D721Med (cell line): ENCODE measurements around the gene SIGLEC9.

ENCODE experiments used
- DNase-seq: peaks from one replicate; pipeline ENCODE4 v3.0.0; 2011; ENCODE audit warnings: low spot score; ENCODE audit not compliant: insufficient read length
- FAIRE-seq: peaks from 2 replicates; lab custom pipeline; 2011; peaks lifted over from hg19 to GRCh38; lab: Jason Lieb, UNC
- TF ChIP-seq, protein P1 (sequence below): IDR thresholded peaks from 2 replicates; pipeline ENCODE4 v1.5.1; 2012; ENCODE audit warnings: mild to moderate bottlenecking, control low read depth; ENCODE audit not compliant: insufficient read depth; ENCODE audit errors: missing control alignments

Gene SIGLEC9

DNA sequence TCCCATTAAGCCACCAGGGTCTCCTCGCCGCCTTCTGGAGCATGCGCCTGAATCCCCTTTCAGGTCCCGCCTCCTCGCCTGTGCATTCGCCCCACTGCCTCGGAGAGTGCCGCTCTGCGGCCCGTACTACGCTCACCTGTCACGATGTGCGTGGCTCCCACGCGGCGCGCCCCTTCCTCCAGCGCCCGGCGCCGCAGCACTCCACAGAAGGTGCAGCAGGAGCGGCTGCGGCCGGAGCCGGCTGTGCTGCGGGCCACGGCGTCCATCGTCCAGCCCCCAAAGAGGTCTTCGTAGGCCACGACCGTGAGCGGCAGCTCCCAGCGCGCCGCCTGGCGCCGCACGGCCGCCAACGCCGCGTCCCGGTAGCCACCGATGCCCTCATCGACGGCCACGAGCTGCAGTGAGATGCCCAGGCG is 20.8 kb upstream of the SIGLEC9 start:
- FAIRE-seq (no peak), DNase-seq (no peak)
- TF ChIP-seq, protein P1, sequence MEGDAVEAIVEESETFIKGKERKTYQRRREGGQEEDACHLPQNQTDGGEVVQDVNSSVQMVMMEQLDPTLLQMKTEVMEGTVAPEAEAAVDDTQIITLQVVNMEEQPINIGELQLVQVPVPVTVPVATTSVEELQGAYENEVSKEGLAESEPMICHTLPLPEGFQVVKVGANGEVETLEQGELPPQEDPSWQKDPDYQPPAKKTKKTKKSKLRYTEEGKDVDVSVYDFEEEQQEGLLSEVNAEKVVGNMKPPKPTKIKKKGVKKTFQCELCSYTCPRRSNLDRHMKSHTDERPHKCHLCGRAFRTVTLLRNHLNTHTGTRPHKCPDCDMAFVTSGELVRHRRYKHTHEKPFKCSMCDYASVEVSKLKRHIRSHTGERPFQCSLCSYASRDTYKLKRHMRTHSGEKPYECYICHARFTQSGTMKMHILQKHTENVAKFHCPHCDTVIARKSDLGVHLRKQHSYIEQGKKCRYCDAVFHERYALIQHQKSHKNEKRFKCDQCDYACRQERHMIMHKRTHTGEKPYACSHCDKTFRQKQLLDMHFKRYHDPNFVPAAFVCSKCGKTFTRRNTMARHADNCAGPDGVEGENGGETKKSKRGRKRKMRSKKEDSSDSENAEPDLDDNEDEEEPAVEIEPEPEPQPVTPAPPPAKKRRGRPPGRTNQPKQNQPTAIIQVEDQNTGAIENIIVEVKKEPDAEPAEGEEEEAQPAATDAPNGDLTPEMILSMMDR, result no peak

DNA sequence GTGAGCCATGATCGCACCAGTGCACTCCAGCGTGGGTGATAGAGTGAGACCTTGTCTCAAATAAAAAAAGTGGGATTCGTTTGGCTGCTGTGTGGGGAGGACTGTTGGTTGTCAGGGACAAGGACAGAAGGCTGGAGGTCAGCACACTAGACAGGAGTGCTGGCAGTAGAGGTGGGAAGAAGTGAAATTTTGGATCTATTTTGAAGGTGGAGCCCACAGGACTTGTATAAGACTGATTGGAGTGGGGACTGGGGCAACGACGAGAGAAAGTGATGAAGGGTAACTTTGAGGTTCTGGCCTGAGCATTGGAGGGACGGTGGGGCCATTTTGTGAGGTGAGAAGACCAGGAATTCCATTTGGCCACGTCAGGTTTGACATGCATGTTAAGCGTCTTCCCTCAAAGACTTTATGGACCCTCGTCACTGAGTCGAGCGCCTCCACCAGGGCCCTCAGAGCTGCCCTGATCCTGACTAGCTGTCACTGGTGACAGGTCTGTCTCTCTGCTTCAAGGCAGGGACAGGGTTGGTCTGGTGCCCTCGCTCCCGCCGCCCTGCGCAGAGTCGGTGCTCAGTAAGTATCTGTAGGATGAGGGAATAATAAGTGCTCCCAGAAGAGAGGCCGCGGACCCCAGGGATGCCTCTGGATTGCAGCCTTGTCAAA is 17.2 kb upstream of the SIGLEC9 start:
- TF ChIP-seq, protein P1, result no peak
- FAIRE-seq (no peak), DNase-seq (no peak)

DNA sequence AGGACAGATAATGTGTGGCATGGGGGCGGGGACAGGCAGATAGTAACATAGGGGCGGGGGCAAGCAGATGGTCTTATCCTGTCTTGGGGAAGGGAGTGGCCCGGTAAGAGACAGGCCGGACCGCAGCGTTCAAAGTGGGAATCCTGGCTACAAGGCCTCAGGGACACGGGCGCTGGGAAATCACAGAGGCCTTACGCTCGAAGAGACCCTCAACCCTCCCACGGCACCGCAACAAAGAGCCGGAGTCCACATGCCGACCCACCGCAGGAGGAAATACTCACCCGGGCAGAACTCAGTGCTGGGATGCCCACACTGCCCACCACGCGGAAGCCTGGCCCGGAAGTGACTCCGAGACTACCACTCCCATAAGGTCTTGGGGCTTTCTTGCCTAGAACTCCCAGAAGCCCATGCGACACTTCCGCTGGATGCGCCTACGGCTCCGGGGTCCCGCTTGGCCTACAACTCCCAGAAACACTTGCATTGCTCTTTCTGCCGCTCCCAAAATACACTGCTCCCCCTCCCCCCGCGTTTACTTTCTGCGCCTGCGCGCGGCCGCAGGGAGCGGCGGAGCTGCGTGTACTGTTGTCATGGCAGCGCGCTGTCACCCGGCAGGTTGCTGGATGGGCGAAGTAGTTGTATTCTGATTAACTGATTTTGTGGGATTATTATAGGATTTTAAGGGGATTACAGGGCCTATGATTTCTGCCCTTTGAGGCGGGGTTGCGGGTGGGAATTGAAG is 16.5 kb upstream of the SIGLEC9 start, which contains the start of gene CTU1:
TSS of gene CTU1 (minus strand) at position 344 of the 739 bp plus-strand sequence. CDS start 3,840 bp downstream, outside the sequence.
- peak; percentile 69 for DNase-seq
- TF ChIP-seq, protein P1, result no peak
- FAIRE-seq, result no peak

DNA sequence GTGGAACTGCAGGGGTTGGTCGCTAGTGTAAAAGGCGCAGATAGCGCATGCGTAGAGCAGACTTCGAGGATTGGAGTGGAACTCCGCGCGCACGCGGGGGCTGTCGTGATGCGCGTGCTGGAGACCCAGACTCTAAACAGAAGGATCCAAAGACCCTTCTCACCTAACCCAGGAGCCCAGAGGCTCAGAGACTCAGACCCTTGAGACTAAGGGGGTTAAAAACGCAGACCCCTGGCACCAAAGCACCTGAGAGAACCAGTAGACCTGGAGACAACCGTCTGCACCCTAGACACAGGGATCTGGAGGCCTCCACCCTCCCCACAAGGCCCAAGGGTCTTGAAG is 15.9 kb upstream of the SIGLEC9 start:
- TF ChIP-seq, protein P1, result no peak
- no peak for FAIRE-seq
- DNase-seq, result no peak

DNA sequence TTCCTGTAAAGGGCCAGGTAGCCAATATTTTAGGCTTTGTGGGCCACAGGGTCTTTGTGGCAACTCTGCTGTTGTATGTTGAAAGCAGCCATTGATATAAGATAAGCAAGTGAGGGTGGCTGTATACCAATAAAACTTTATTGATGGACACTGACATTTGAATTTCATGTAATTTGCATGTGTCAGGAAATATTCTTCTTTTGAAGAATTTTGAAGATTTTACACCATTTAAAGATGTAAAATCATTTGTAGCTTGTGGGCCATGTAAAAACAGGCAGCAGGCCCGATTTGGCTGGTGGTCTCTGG is 14.1 kb upstream of the SIGLEC9 start:
- FAIRE-seq, result no peak
- DNase-seq, result no peak
- TF ChIP-seq, protein P1, result no peak

DNA sequence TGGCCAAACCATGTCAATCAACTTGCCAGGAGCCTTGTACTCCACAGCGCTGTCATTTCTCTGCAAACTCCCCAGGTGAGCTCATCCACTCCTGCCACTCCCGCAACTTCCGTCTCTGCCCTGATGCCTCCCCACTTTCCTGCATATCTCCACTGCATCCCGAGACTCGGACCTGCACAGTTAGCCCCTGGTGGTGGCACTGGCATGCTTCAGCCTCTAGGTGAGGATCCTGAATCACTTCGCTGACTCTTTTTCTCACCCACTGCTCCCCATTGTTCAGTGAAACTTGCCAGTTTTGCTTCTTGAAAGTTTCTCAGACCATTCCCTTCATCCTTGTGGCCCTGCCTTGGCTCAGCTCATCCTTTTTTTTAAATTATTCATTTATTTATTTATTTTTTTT is 13.1 kb upstream of the SIGLEC9 start:
- TF ChIP-seq, protein P1, result no peak
- no peak for DNase-seq
- FAIRE-seq, result no peak
